Heart left ventricle (tissue), 16 donors: ENCODE results near the gene OR8D2. TPM values are rescaled to one million over a fixed set of nuclear protein-coding genes. Genes with fewer than 3 reads are reported as not detected.

Experiments
- ATAC-seq, 4 donors: fragments of 200-7000 bp; cut with Tn5 transposase; one replicate each; pipeline ENCODE4 v1.9.1; 2020 to 2022; ENCODE audit warnings: moderate library complexity in 4 of 4, mild to moderate bottlenecking in 3 of 4, moderate number of reproducible peaks in 1 of 4
- DNase-seq, 5 donors: peaks; one replicate each; pipeline ENCODE4 v3.0.0-alpha.2; 2020
- H3K27ac ChIP-seq, 12 donors: fragments of 200-600 bp; sonication (generic) in 4 of 12; one replicate each; pipeline versions ENCODE4 v1.5.0 to v1.8.0; 2016 to 2022; ENCODE audit warnings: mild to moderate bottlenecking in 2 of 12
- H3K27me3 ChIP-seq, 9 donors: fragments of 200-600 bp; sonication (generic) in 2 of 9; one replicate each; pipeline versions ENCODE4 v1.5.1 to v1.8.0; 2016 to 2022; ENCODE audit warnings: mild to moderate bottlenecking in 3 of 9
- H3K36me3 ChIP-seq, 9 donors: fragments of 200-600 bp; sonication (generic) in 2 of 9; one replicate each; pipeline versions ENCODE4 v1.5.0 to v1.8.0; 2018 to 2022; ENCODE audit warnings: mild to moderate bottlenecking in 2 of 9
- H3K4me1 ChIP-seq, 12 donors: fragments of 200-600 bp; sonication (generic) in 4 of 12; one replicate each; pipeline versions ENCODE4 v1.5.0 to v1.8.0; 2016 to 2022; ENCODE audit warnings: mild to moderate bottlenecking in 3 of 12
- H3K4me3 ChIP-seq, 12 donors: fragments of 200-600 bp; sonication (generic) in 4 of 12; one replicate each; pipeline versions ENCODE4 v1.5.0 to v1.8.0; 2017 to 2022; ENCODE audit warnings: mild to moderate bottlenecking in 9 of 12, moderate library complexity in 4 of 12
- H3K9me3 ChIP-seq, 12 donors: fragments of 200-600 bp; sonication (generic) in 4 of 12; one replicate each; pipeline versions ENCODE4 v1.5.0 to v1.8.0; 2016 to 2022; ENCODE audit warnings: mild to moderate bottlenecking in 1 of 12
- CTCF ChIP-seq, 12 donors: fragments of 200-600 bp; sonication (generic) in 4 of 12; IDR thresholded peaks; one replicate each; pipeline versions ENCODE4 v1.5.0 to v1.8.0; 2018 to 2022; ENCODE audit warnings: antibody characterized with exemption in 12 of 12, mild to moderate bottlenecking in 5 of 12
- POLR2A ChIP-seq, 2 donors: fragments of 450-650 bp; IDR thresholded peaks; one replicate each; pipeline ENCODE4 v1.6.1; 2017; ENCODE audit warnings: antibody characterized with exemption in 2 of 2, mild to moderate bottlenecking in 2 of 2, moderate library complexity in 2 of 2
- WGBS, 4 donors: extraction: QIAGEN DNeasy Blood & Tissue Kit in 2 of 4; methylation state at CpG; one replicate each; pipeline versions ENCODE4 v1.1.5 to v1.1.7; 2013 to 2018; 5-methylcytosine and 5-hydroxymethylcytosine counted together
- intact Hi-C, 10 donors: fragments of 100-400 bp; cut with DNase I; formaldehyde crosslinking; loops; one replicate each; pipeline versions ENCODE4 v1.11.1 to v1.14.2; 2022
- polyA plus RNA-seq, 2 donors: library from polyadenylated mRNA; stranded (reverse); fragments of 200-250 nt; gene quantifications; one replicate each; pipeline ENCODE4 v1.2.3, GENCODE V29; 2013
- total RNA-seq, 9 donors: library from RNA; depleted of rRNA in 2 of 9; stranded (reverse); fragments of >200 nt in 2 of 9; fragmentation: NEBNext Ultra II Directional in 3 of 9; extraction: Animal tissue kit (Norgen Biotek cat#: 25700) in 3 of 9; gene quantifications; one replicate each; pipeline versions ENCODE4 v1.1.0 to v1.2.4, GENCODE V29; 2016 to 2023
- donor health status: ischemic (EF 13 %, LVEDD 7.1; RV severe dilation, severe dysfunction).
- donor health status: healthy with polysubstance abuse.
- donor health status: DM: no; HTN: yes; CAD: no.
- donor health status: DM: no; HTN: no; CAD: no.
- donor health status: ischemic (EF 25% LVEDD 6.9; RV normal size, moderate dysfunction).
- donor health status: ischemic (EF 25% LVEDD 5.7; RV mildly dilated, moderate dysfunction).
- donor health status: healthy.
- donor health status: DM: yes; HTN: yes; CAD: no.
- donor health status: ischemic (EF 35%, LVEDD 5.7; RV mildly dilated, moderate dysfunction).
- donor health status: nonischemic (EF 11% LVEDD 7.7; RV severe dilation, severe dysfunction).
- donor health status: DM: yes; HTN: yes; CAD: no.
- donor health status: PGD.
- donor health status: ischemic (EF 29% LVEDD 5.4; RV normal size, mild dysfunction).
- donor health status: nonischemic (EF 23%, LVEDD 6.1; RV moderate dilation, normal function).

Gene OR8D2
- total and polyA plus RNA-seq, 11 donors = not detected

- Histone ChIP-seq H3K36me3 (no peaks in the 10 kb centered on the region), H3K27me3 (peaks cover 0 to 3% (median 0%) of the 10 kb centered on the region in 9 donors), H3K9me3 (no peaks in the 10 kb centered on the region), H3K4me3 (no peak overlapping the region), H3K4me1 (no peaks in the 10 kb centered on the region), H3K27ac (no peak overlapping the region)
- WGBS, 4 donors = 72 to 91% (median 87%) methylated on average over 4 of the region's 4 CpGs
- intact Hi-C loops = no loop called here
- TF ChIP-seq POLR2A (IDR thresholded peaks at IDR 0.05) (no peak), CTCF (IDR thresholded peaks at IDR 0.05) (no peak)
- no peak for DNase-seq
- no peak for ATAC-seq
Observed at GRCh38 chr11:124313131-124313530, 6.9 kb downstream of the OR8D2 start.

GRCh38 chr11:124311670-124312069 lies 8.3 kb downstream of the OR8D2 start:
- Histone ChIP-seq H3K4me3 (no peak overlapping the region), H3K4me1 (no peaks in the 10 kb centered on the region), H3K9me3 (no peaks in the 10 kb centered on the region), H3K27me3 (peaks cover 0 to 3% (median 0%) of the 10 kb centered on the region in 9 donors), H3K36me3 (no peaks in the 10 kb centered on the region), H3K27ac (no peak overlapping the region)
- no peak for ATAC-seq
- intact Hi-C loops = no loop called here
- TF ChIP-seq POLR2A (IDR thresholded peaks at IDR 0.05) (no peak), CTCF (IDR thresholded peaks at IDR 0.05) (no peak)
- DNase-seq = no peak

GRCh38 chr11:124311269-124311668 lies 8.7 kb downstream of the OR8D2 start:
- ATAC-seq (no peak), DNase-seq (no peak)
- Histone ChIP-seq H3K9me3 (no peaks in the 10 kb centered on the region), H3K4me3 (no peak overlapping the region), H3K36me3 (no peaks in the 10 kb centered on the region), H3K27me3 (peaks cover 0 to 5% (median 0%) of the 10 kb centered on the region in 9 donors), H3K27ac (no peak overlapping the region), H3K4me1 (no peaks in the 10 kb centered on the region)
- intact Hi-C loops = no loop called here
- TF ChIP-seq CTCF (IDR thresholded peaks at IDR 0.05) (no peak), POLR2A (IDR thresholded peaks at IDR 0.05) (no peak)
- 72 to 87% (median 82%) methylated on average over 5 of the region's 5 CpGs for WGBS, 4 donors

GRCh38 chr11:124310721-124311120 lies 9.3 kb downstream of the OR8D2 start:
- Histone ChIP-seq H3K36me3 (no peaks in the 10 kb centered on the region), H3K27me3 (peaks cover 0 to 5% (median 0%) of the 10 kb centered on the region in 9 donors), H3K4me3 (no peak overlapping the region), H3K4me1 (no peaks in the 10 kb centered on the region), H3K9me3 (no peaks in the 10 kb centered on the region), H3K27ac (no peak overlapping the region)
- intact Hi-C loops = no loop called here
- TF ChIP-seq POLR2A (IDR thresholded peaks at IDR 0.05) (no peak), CTCF (IDR thresholded peaks at IDR 0.05) (no peak)
- DNase-seq = no peak
- ATAC-seq = no peak
